ENCODE measurements around the gene AGPAT3. TPM values are rescaled to one million over a fixed set of nuclear protein-coding genes. Genes with fewer than 3 reads are reported as not detected.

AGPAT3 gene
- total RNA-seq, 1 donor from 2014 or later, result 57.7 TPM

DNA sequence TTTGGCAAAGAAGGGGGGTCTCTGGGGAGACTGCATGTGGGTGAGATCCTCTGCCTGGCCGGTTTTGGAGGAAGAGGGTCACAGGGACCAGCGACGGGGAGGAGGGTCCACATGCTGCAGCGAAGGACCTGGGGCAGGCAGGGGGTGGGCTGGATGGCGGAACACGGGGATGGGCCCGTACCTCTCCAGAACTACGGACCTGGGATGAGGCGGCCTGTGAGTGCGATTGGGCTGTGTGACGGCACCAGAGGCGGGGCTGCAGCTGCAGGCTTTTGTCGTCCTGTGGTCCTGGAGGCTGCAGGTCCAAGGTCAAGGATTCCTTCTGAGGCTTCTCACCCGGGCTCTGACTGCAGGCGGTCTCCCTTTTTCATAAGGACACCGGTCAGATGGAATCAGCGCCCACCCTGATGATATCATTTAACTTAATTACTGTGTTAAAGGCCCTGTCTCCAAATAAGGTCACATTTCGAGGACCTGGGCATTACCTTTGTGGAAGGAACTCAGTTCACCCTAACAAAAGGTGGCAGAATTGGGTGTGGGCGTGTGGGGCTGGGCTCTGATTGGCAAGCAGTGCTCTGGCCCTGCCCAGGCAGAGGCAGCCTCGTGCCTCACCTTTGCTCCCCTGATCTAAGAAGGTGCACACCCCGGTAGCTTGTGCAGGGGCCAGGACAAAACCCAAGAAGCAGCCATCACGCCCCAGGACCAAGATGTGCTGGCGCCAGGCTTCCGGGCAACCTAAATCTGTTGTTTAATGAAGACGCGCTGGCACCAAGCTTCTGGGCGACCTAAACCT is 87.1 kb downstream of the AGPAT3 start:
- TF ChIP-seq, protein P1, sequence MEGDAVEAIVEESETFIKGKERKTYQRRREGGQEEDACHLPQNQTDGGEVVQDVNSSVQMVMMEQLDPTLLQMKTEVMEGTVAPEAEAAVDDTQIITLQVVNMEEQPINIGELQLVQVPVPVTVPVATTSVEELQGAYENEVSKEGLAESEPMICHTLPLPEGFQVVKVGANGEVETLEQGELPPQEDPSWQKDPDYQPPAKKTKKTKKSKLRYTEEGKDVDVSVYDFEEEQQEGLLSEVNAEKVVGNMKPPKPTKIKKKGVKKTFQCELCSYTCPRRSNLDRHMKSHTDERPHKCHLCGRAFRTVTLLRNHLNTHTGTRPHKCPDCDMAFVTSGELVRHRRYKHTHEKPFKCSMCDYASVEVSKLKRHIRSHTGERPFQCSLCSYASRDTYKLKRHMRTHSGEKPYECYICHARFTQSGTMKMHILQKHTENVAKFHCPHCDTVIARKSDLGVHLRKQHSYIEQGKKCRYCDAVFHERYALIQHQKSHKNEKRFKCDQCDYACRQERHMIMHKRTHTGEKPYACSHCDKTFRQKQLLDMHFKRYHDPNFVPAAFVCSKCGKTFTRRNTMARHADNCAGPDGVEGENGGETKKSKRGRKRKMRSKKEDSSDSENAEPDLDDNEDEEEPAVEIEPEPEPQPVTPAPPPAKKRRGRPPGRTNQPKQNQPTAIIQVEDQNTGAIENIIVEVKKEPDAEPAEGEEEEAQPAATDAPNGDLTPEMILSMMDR (IDR thresholded peaks at IDR 0.05), result no peak
- H3K36me3 Mint-ChIP-seq (ENCODE audit: low read depth), result peaks cover 29% of the 10 kb centered on the region
- no peak for ATAC-seq (ENCODE audit: low read depth)
- H3K27me3 Mint-ChIP-seq, result no peaks in the 10 kb centered on the region
- H3K4me1 Mint-ChIP-seq, result peaks cover 30% of the 10 kb centered on the region
- H3K27ac Mint-ChIP-seq, result no peak overlapping the region
- intact Hi-C loops (cut with micrococcal nuclease), result no loop called here
- CTCF ChIA-PET, result interaction anchor here (1.6 kb wide), 1 partner anchor 12 kb away, joined by 4 read pairs; no protein-coding TSS in a partner anchor
- peaks cover 3% of the 10 kb centered on the region for H3K9me3 Mint-ChIP-seq
- POLR2A ChIA-PET, result no interaction called here
- no peak for DNase-seq
- H3K4me3 Mint-ChIP-seq, result no peak overlapping the region

DNA sequence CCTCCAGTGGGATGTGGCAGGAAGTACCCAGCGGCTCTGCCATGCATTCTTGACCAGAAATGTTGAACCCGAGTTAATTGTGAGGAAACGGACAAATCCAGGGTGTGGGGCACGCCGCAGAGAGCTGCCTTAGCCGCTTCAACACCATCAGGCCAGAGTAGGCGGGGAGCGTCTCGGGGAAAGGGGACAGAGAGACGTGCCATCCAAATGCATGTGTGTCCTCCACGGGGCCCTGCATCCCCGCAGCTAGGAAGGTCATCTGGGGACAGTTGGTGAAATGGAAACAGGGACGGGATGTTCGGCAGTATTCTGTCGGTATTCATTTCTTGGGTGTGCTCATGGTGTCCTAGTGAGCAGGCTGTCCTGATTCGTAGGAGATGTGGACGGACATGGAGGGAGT is 88.0 kb downstream of the AGPAT3 start:
- peaks cover 3% of the 10 kb centered on the region for H3K9me3 Mint-ChIP-seq
- H3K36me3 Mint-ChIP-seq (ENCODE audit: low read depth), result peaks cover 26% of the 10 kb centered on the region
- no peak for ATAC-seq (ENCODE audit: low read depth)
- no peak overlapping the region for H3K4me3 Mint-ChIP-seq
- ChIA-PET POLR2A (no interaction called here), CTCF (interaction anchor here (1.6 kb wide), 1 partner anchor 13 kb away, joined by 4 read pairs; no protein-coding TSS in a partner anchor)
- intact Hi-C loops (cut with micrococcal nuclease), result no loop called here
- H3K27ac Mint-ChIP-seq, result no peak overlapping the region
- peaks cover 31% of the 10 kb centered on the region for H3K4me1 Mint-ChIP-seq
- DNase-seq, result no peak
- TF ChIP-seq, protein P1 (IDR thresholded peaks at IDR 0.05), result no peak
- no peaks in the 10 kb centered on the region for H3K27me3 Mint-ChIP-seq

DNA sequence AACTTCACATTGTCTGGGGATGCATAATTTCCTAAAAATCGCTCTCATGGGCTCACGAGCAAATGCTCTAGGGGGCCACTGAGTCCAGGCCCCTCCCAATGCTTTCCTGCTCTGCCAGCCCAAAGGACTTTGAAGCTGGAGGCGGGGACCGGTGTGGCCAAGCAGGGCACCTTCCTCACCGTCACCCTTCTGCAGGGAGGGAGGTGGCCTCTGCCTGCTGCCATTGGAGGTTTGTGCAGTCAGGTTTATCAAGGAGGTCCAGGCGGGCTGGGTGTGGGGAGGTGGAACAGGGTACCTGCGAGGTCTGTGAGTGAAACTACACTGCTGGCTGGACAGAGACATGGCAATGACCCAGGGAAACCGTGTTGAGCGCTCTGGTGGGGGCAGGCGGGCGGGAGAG is 89.0 kb downstream of the AGPAT3 start:
- DNase-seq (no peak), ATAC-seq (ENCODE audit: low read depth) (no peak)
- ChIA-PET CTCF (no interaction called here), POLR2A (no interaction called here)
- Mint-ChIP-seq H3K4me1 (peaks cover 31% of the 10 kb centered on the region), H3K36me3 (ENCODE audit: low read depth) (peaks cover 19% of the 10 kb centered on the region), H3K27ac (no peak overlapping the region), H3K9me3 (no peaks in the 10 kb centered on the region), H3K27me3 (no peaks in the 10 kb centered on the region), H3K4me3 (no peak overlapping the region)
- intact Hi-C loops (cut with micrococcal nuclease), result no loop called here
- TF ChIP-seq, protein P1 (IDR thresholded peaks at IDR 0.05), result no peak

DNA sequence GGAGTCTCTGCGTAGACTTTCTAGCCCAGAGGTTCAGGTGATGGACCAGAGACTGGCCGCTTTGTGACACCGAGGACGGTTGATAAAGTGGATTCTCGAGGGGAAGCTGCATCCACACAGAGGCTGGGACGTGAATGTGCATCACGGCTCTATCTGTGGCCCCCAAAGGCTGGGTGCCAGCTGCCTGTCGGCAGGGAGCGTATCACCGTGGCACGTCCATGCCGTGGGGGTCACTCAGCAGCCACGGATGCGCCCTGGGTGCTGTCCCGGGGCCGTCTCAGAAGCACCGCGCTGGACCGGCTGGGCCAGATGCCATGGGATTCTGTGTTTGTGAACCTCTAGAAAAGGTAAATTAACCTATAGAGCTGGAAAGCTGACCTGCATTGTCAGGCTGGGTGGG is 89.9 kb downstream of the AGPAT3 start:
- Mint-ChIP-seq H3K4me3 (no peak overlapping the region), H3K4me1 (peaks cover 24% of the 10 kb centered on the region), H3K27ac (no peak overlapping the region), H3K9me3 (no peaks in the 10 kb centered on the region), H3K27me3 (no peaks in the 10 kb centered on the region), H3K36me3 (ENCODE audit: low read depth) (peaks cover 11% of the 10 kb centered on the region)
- TF ChIP-seq, protein P1 (IDR thresholded peaks at IDR 0.05), result no peak
- ATAC-seq (ENCODE audit: low read depth) (no peak), DNase-seq (no peak)
- CTCF ChIA-PET, result interaction anchor here (1.0 kb wide), 1 partner anchor 20 kb away, joined by 4 read pairs; no protein-coding TSS in a partner anchor
- intact Hi-C loops (cut with micrococcal nuclease), result no loop called here
- POLR2A ChIA-PET, result no interaction called here

DNA sequence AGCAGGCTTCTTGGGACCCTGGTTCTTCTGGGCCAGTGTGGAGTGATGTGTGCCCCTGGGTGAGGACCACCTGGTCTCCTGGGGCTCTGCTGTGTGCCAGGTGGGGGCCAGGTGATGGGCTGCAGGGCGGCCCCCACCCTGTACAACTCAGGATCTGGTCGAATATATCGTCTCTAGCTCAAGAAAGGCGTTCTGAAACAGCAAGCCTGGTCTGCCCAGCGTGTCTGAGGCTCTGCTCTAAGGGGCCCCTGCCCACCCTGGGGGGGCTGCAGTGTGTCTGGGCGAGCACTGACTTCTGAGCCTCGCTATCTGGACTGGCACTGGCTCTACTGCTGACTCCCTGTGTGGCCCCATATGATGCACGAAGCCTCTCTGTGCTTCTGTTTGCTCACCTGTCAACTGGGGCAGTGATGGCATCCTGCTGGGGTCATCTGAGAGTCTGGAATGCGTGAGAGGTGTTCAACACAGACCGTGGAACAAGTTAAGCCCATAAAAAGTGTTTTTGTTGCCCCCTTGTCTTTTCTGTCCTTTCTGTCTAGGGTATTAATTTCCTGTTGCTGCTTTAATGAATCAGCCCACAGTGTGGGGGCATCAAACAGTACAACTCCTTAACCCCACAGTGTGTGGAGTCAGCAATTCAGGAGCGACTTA is 91.1 kb downstream of the AGPAT3 start:
- POLR2A ChIA-PET, result no interaction called here
- peaks cover 26% of the 10 kb centered on the region for H3K4me1 Mint-ChIP-seq
- H3K9me3 Mint-ChIP-seq, result no peaks in the 10 kb centered on the region
- intact Hi-C loops (cut with micrococcal nuclease), result no loop called here
- TF ChIP-seq, protein P1 (IDR thresholded peaks at IDR 0.05), result no peak
- no peak overlapping the region for H3K27ac Mint-ChIP-seq
- DNase-seq (no peak), ATAC-seq (ENCODE audit: low read depth) (no peak)
- H3K27me3 Mint-ChIP-seq, result no peaks in the 10 kb centered on the region
- no peak overlapping the region for H3K4me3 Mint-ChIP-seq
- H3K36me3 Mint-ChIP-seq (ENCODE audit: low read depth), result peaks cover 17% of the 10 kb centered on the region
- CTCF ChIA-PET, result no interaction called here

All from activated B cell treated with CpG ODN at 0.5 μM for 24 hours (primary cell).